ENCODE measurements around the gene NR2F1-AS1.

The NR2F1-AS1 gene

GRCh38 chr5:93422652-93423280 is 158.3 kb downstream of the NR2F1-AS1 start:
- TF ChIP-seq TAF1 (IDR thresholded peaks at IDR 0.05; ENCODE audit: borderline replicate concordance, insufficient read depth, low read length) (no peak), REST (IDR thresholded peaks at IDR 0.05; ENCODE audit: insufficient read depth in 1 of 2, low read depth in 2 of 2, low read length in 2 of 2) (no peak), SIN3A (IDR thresholded peaks at IDR 0.05; ENCODE audit: borderline replicate concordance, insufficient read depth, low read length) (no peak), POLR2AphosphoS5 (IDR thresholded peaks at IDR 0.05; ENCODE audit: low read depth, low read length) (no peak), FOXP2 (optimal IDR thresholded peaks at IDR 0.05; ENCODE audit: borderline replicate concordance, extremely low read depth, extremely low read length, insufficient read depth) (no peak)

- TF ChIP-seq SIN3A (IDR thresholded peaks at IDR 0.05; ENCODE audit: borderline replicate concordance, insufficient read depth, low read length) (no peak), REST (IDR thresholded peaks at IDR 0.05; ENCODE audit: insufficient read depth in 1 of 2, low read depth in 2 of 2, low read length in 2 of 2) (no peak), POLR2AphosphoS5 (IDR thresholded peaks at IDR 0.05; ENCODE audit: low read depth, low read length) (no peak), TAF1 (IDR thresholded peaks at IDR 0.05; ENCODE audit: borderline replicate concordance, insufficient read depth, low read length) (no peak), FOXP2 (optimal IDR thresholded peaks at IDR 0.05; ENCODE audit: borderline replicate concordance, extremely low read depth, extremely low read length, insufficient read depth) (no peak)
Observed at GRCh38 chr5:93421987-93422401, 159.0 kb downstream of the NR2F1-AS1 start.

GRCh38 chr5:93421468-93421867 is 159.6 kb downstream of the NR2F1-AS1 start:
- TF ChIP-seq REST (IDR thresholded peaks at IDR 0.05; ENCODE audit: insufficient read depth in 1 of 2, low read depth in 2 of 2, low read length in 2 of 2) = no peak
- TF ChIP-seq POLR2AphosphoS5 (IDR thresholded peaks at IDR 0.05; ENCODE audit: low read depth, low read length) = no peak
- no peak for TF ChIP-seq FOXP2 (optimal IDR thresholded peaks at IDR 0.05; ENCODE audit: borderline replicate concordance, extremely low read depth, extremely low read length, insufficient read depth)
- no peak for TF ChIP-seq SIN3A (IDR thresholded peaks at IDR 0.05; ENCODE audit: borderline replicate concordance, insufficient read depth, low read length)

- TF ChIP-seq POLR2AphosphoS5 (IDR thresholded peaks at IDR 0.05; ENCODE audit: low read depth, low read length) (no peak), FOXP2 (optimal IDR thresholded peaks at IDR 0.05; ENCODE audit: borderline replicate concordance, extremely low read depth, extremely low read length, insufficient read depth) (no peak), TAF1 (IDR thresholded peaks at IDR 0.05; ENCODE audit: borderline replicate concordance, insufficient read depth, low read length) (no peak)
Observed at GRCh38 chr5:93417490-93417889, 163.5 kb downstream of the NR2F1-AS1 start.

- TF ChIP-seq FOXP2 (optimal IDR thresholded peaks at IDR 0.05; ENCODE audit: borderline replicate concordance, extremely low read depth, extremely low read length, insufficient read depth) (no peak), SIN3A (IDR thresholded peaks at IDR 0.05; ENCODE audit: borderline replicate concordance, insufficient read depth, low read length) (no peak), POLR2AphosphoS5 (IDR thresholded peaks at IDR 0.05; ENCODE audit: low read depth, low read length) (no peak), REST (IDR thresholded peaks at IDR 0.05; ENCODE audit: insufficient read depth in 1 of 2, low read depth in 2 of 2, low read length in 2 of 2) (no peak), TAF1 (IDR thresholded peaks at IDR 0.05; ENCODE audit: borderline replicate concordance, insufficient read depth, low read length) (no peak)
Observed at GRCh38 chr5:93415819-93416218, 165.2 kb downstream of the NR2F1-AS1 start.
